Keratinocyte (primary cell): ENCODE results near the gene SPTLC2.

ENCODE experiments used
- EZH2 ChIP-seq: IDR thresholded peaks from one replicate; pipeline ENCODE4 v1.6.1; 2012; ENCODE audit warnings: inconsistent platforms, mild to moderate bottlenecking, low read length, moderate library complexity
- TF ChIP-seq, protein P1 (sequence below), 3 experiments: IDR thresholded peaks in 1 of 3; conservative IDR thresholded peaks in 1 of 3; optimal IDR thresholded peaks in 1 of 3; 2 replicates in 2 of 3; 3 replicates in 1 of 3; pipeline versions ENCODE3 to v1.5.1; 2011; ENCODE audit warnings: low read length in 3 of 3, mild to moderate bottlenecking in 3 of 3, moderate library complexity in 2 of 3, control low read depth in 1 of 3, inconsistent platforms in 1 of 3; ENCODE audit not compliant: insufficient read depth in 2 of 3; ENCODE audit errors: extremely low read depth in 1 of 3

DNA sequence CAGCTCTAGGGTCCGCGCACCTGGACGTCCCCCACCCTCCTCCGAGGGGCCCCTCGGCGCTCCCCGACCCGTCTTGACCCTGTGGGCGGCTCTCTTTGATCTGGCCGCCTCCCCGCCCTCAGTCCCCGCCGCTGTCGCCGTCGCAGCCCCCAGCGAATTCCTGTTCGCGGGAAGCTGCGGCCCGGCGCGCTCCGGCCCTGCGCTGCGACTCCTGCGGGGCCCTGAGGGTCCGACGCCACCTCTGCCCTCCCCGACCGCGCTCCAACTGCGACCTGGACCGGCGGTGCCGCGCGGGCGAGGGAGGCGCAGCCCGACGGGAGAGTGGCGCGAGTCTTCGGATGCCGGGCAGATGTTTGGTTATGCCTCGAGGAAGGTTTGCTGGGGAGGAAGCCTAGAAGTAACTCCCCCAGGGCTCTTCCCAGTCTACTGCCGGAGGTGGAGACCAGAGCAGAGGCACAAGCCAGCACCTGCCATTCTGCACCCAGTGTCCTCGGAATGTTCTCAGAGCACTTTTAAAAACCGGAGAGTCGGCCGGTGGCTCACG lies 117.4 kb downstream of the SPTLC2 start:
- TF ChIP-seq, protein P1, sequence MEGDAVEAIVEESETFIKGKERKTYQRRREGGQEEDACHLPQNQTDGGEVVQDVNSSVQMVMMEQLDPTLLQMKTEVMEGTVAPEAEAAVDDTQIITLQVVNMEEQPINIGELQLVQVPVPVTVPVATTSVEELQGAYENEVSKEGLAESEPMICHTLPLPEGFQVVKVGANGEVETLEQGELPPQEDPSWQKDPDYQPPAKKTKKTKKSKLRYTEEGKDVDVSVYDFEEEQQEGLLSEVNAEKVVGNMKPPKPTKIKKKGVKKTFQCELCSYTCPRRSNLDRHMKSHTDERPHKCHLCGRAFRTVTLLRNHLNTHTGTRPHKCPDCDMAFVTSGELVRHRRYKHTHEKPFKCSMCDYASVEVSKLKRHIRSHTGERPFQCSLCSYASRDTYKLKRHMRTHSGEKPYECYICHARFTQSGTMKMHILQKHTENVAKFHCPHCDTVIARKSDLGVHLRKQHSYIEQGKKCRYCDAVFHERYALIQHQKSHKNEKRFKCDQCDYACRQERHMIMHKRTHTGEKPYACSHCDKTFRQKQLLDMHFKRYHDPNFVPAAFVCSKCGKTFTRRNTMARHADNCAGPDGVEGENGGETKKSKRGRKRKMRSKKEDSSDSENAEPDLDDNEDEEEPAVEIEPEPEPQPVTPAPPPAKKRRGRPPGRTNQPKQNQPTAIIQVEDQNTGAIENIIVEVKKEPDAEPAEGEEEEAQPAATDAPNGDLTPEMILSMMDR (optimal IDR thresholded peaks at IDR 0.05 in 1 of 3, IDR thresholded peaks at IDR 0.05 in 1 of 3, conservative IDR thresholded peaks at IDR 0.05 in 1 of 3; ENCODE audit: extremely low read depth in 1 of 3, insufficient read depth in 2 of 3, low read length in 3 of 3), result no peak
- TF ChIP-seq EZH2, result peak; percentile 60
